Heart left ventricle (tissue), 16 donors: ENCODE measurements around the gene PRXL2B. TPM values are rescaled to one million over a fixed set of nuclear protein-coding genes. Genes with fewer than 3 reads are reported as not detected.
A peak's percentile ranks its signal among the peaks of the same experiment; 100 is the strongest.

Source experiments
- ATAC-seq, 4 donors: fragments of 200-7000 bp; cut with Tn5 transposase; one replicate each; pipeline ENCODE4 v1.9.1; 2020 to 2022; ENCODE audit warnings: moderate library complexity in 4 of 4, mild to moderate bottlenecking in 3 of 4, moderate number of reproducible peaks in 1 of 4
- DNase-seq, 5 donors: peaks; one replicate each; pipeline ENCODE4 v3.0.0-alpha.2; 2020
- H3K27ac ChIP-seq, 12 donors: fragments of 200-600 bp; sonication (generic) in 4 of 12; one replicate each; pipeline versions ENCODE4 v1.5.0 to v1.8.0; 2016 to 2022; ENCODE audit warnings: mild to moderate bottlenecking in 2 of 12
- H3K27me3 ChIP-seq, 9 donors: fragments of 200-600 bp; sonication (generic) in 2 of 9; one replicate each; pipeline versions ENCODE4 v1.5.1 to v1.8.0; 2016 to 2022; ENCODE audit warnings: mild to moderate bottlenecking in 3 of 9
- H3K36me3 ChIP-seq, 9 donors: fragments of 200-600 bp; sonication (generic) in 2 of 9; one replicate each; pipeline versions ENCODE4 v1.5.0 to v1.8.0; 2018 to 2022; ENCODE audit warnings: mild to moderate bottlenecking in 2 of 9
- H3K4me1 ChIP-seq, 12 donors: fragments of 200-600 bp; sonication (generic) in 4 of 12; one replicate each; pipeline versions ENCODE4 v1.5.0 to v1.8.0; 2016 to 2022; ENCODE audit warnings: mild to moderate bottlenecking in 3 of 12
- H3K4me3 ChIP-seq, 12 donors: fragments of 200-600 bp; sonication (generic) in 4 of 12; one replicate each; pipeline versions ENCODE4 v1.5.0 to v1.8.0; 2017 to 2022; ENCODE audit warnings: mild to moderate bottlenecking in 9 of 12, moderate library complexity in 4 of 12
- H3K9me3 ChIP-seq, 12 donors: fragments of 200-600 bp; sonication (generic) in 4 of 12; one replicate each; pipeline versions ENCODE4 v1.5.0 to v1.8.0; 2016 to 2022; ENCODE audit warnings: mild to moderate bottlenecking in 1 of 12
- POLR2A ChIP-seq, 2 donors: fragments of 450-650 bp; IDR thresholded peaks; one replicate each; pipeline ENCODE4 v1.6.1; 2017; ENCODE audit warnings: antibody characterized with exemption in 2 of 2, mild to moderate bottlenecking in 2 of 2, moderate library complexity in 2 of 2
- WGBS, 4 donors: extraction: QIAGEN DNeasy Blood & Tissue Kit in 2 of 4; methylation state at CpG; one replicate each; pipeline versions ENCODE4 v1.1.5 to v1.1.7; 2013 to 2018; 5-methylcytosine and 5-hydroxymethylcytosine counted together
- intact Hi-C, 10 donors: fragments of 100-400 bp; cut with DNase I; formaldehyde crosslinking; loops; one replicate each; pipeline versions ENCODE4 v1.11.1 to v1.14.2; 2022
- polyA plus RNA-seq, 2 donors: library from polyadenylated mRNA; stranded (reverse); fragments of 200-250 nt; gene quantifications; one replicate each; pipeline ENCODE4 v1.2.3, GENCODE V29; 2013
- total RNA-seq, 9 donors: library from RNA; depleted of rRNA in 2 of 9; stranded (reverse); fragments of >200 nt in 2 of 9; fragmentation: NEBNext Ultra II Directional in 3 of 9; extraction: Animal tissue kit (Norgen Biotek cat#: 25700) in 3 of 9; gene quantifications; one replicate each; pipeline versions ENCODE4 v1.1.0 to v1.2.4, GENCODE V29; 2016 to 2023
- TF ChIP-seq, protein P1 (sequence below), 12 donors: fragments of 200-600 bp; sonication (generic) in 4 of 12; IDR thresholded peaks; one replicate each; pipeline versions ENCODE4 v1.5.0 to v1.8.0; 2018 to 2022; ENCODE audit warnings: antibody characterized with exemption in 12 of 12, mild to moderate bottlenecking in 5 of 12
- donor health status: ischemic (EF 13 %, LVEDD 7.1; RV severe dilation, severe dysfunction).
- donor health status: healthy with polysubstance abuse.
- donor health status: DM: no; HTN: yes; CAD: no.
- donor health status: DM: no; HTN: no; CAD: no.
- donor health status: ischemic (EF 25% LVEDD 6.9; RV normal size, moderate dysfunction).
- donor health status: ischemic (EF 25% LVEDD 5.7; RV mildly dilated, moderate dysfunction).
- donor health status: healthy.
- donor health status: DM: yes; HTN: yes; CAD: no.
- donor health status: ischemic (EF 35%, LVEDD 5.7; RV mildly dilated, moderate dysfunction).
- donor health status: nonischemic (EF 11% LVEDD 7.7; RV severe dilation, severe dysfunction).
- donor health status: DM: yes; HTN: yes; CAD: no.
- donor health status: PGD.
- donor health status: ischemic (EF 29% LVEDD 5.4; RV normal size, mild dysfunction).
- donor health status: nonischemic (EF 23%, LVEDD 6.1; RV moderate dilation, normal function).

Gene PRXL2B
- total and polyA plus RNA-seq, 11 donors = 5.1 to 13.9 (median 7.9) TPM

DNA sequence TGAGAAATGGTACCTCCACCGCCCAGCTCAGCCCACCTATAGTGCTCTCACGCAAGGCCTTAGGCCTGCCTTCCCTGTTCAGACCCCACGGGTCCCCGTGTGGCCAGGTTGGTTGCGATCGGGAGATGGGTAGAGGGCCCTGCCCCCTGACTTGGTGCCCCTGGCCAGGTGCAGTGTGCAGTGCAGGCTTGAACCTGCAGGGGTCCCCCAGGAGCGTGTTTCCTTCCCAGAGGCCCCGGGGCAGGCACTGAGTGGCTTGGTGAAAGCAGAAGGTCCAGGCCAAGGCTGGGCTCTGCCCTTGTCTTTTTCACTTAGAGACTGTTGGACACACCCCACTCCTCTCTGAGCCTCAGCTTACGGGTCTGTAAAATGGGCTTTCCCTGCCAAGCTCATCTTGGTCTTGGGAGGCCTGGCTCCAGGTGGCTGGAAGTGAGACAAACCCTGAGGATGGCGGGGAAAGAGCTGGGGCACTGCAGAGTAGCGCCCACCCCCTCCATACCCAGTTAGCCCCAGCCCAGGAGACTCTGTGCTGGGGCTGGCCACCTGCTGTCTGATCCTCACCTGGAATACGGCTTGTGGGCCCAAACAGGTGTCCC, 47.2 kb upstream of the PRXL2B start:
- DNase-seq (no peak), ATAC-seq (no peak)
- Histone ChIP-seq H3K4me3 (no peak overlapping the region), H3K27me3 (peaks cover 0 to 30% (median 9%) of the 10 kb centered on the region in 9 donors), H3K36me3 (no peaks in the 10 kb centered on the region), H3K27ac (no peak overlapping the region), H3K4me1 (peaks cover 7 to 52% (median 22%) of the 10 kb centered on the region in 12 donors), H3K9me3 (no peaks in the 10 kb centered on the region)
- no peak for TF ChIP-seq POLR2A (IDR thresholded peaks at IDR 0.05)
- TF ChIP-seq, protein P1, sequence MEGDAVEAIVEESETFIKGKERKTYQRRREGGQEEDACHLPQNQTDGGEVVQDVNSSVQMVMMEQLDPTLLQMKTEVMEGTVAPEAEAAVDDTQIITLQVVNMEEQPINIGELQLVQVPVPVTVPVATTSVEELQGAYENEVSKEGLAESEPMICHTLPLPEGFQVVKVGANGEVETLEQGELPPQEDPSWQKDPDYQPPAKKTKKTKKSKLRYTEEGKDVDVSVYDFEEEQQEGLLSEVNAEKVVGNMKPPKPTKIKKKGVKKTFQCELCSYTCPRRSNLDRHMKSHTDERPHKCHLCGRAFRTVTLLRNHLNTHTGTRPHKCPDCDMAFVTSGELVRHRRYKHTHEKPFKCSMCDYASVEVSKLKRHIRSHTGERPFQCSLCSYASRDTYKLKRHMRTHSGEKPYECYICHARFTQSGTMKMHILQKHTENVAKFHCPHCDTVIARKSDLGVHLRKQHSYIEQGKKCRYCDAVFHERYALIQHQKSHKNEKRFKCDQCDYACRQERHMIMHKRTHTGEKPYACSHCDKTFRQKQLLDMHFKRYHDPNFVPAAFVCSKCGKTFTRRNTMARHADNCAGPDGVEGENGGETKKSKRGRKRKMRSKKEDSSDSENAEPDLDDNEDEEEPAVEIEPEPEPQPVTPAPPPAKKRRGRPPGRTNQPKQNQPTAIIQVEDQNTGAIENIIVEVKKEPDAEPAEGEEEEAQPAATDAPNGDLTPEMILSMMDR (IDR thresholded peaks at IDR 0.05) = peak in 4 of 12 donors; percentile 11 to 22 (median 18)
- intact Hi-C loops = no loop called here
- WGBS, 4 donors = 72 to 84% (median 82%) methylated on average over 10 to 12 of the region's 12 CpGs

- ATAC-seq = no peak
- H3K27me3 ChIP-seq = peaks cover 0 to 30% (median 9%) of the 10 kb centered on the region in 9 donors
- DNase-seq = peak in 1 of 5 donors; percentile 56
- 13 to 21% (median 15%) methylated on average over 22 to 39 of the region's 39 CpGs for WGBS, 4 donors
- TF ChIP-seq, protein P1 (IDR thresholded peaks at IDR 0.05) = no peak
- no peak for TF ChIP-seq POLR2A (IDR thresholded peaks at IDR 0.05)
- peak overlapping the region in 1 of 12 donors; percentile 15 for H3K4me3 ChIP-seq
- peaks cover 11 to 56% (median 36%) of the 10 kb centered on the region in 12 donors for H3K4me1 ChIP-seq
- H3K36me3 ChIP-seq = no peaks in the 10 kb centered on the region
- H3K27ac ChIP-seq = peak overlapping the region in 1 of 12 donors; percentile 2
- intact Hi-C loops = loop anchor here in 5 of 10 donors (10.0 kb wide), 4 partner anchors 104 to 356 kb away; partner anchors contain the start of gene FAAP20 (in 2 of the 5)
- H3K9me3 ChIP-seq = no peaks in the 10 kb centered on the region
These were observed 45.6 kb upstream of the PRXL2B start for GRCh38 chr1:2540816-2541492.

- peak in 1 of 4 donors; percentile 15 for ATAC-seq
- intact Hi-C loops = loop anchor here in 5 of 10 donors (10.0 kb wide), 4 partner anchors 103 to 357 kb away; partner anchors contain the start of gene FAAP20 (in 2 of the 5)
- no peak for TF ChIP-seq POLR2A (IDR thresholded peaks at IDR 0.05)
- TF ChIP-seq, protein P1 (IDR thresholded peaks at IDR 0.05) = no peak
- no peaks in the 10 kb centered on the region for H3K9me3 ChIP-seq
- peaks cover 11 to 63% (median 43%) of the 10 kb centered on the region in 12 donors for H3K4me1 ChIP-seq
- H3K27me3 ChIP-seq = peaks cover 0 to 30% (median 9%) of the 10 kb centered on the region in 9 donors
- peak in 4 of 5 donors; percentile 62 to 83 (median 74) for DNase-seq
- 55 to 72% (median 67%) methylated on average over 14 to 25 of the region's 25 CpGs for WGBS, 4 donors
- H3K27ac ChIP-seq = peak overlapping the region in 1 of 12 donors; percentile 2
- H3K4me3 ChIP-seq = no peak overlapping the region
- no peaks in the 10 kb centered on the region for H3K36me3 ChIP-seq
These were observed 44.8 kb upstream of the PRXL2B start for GRCh38 chr1:2541619-2542245.
